Psoas muscle (tissue), 8 donors: ENCODE measurements around the gene GALNTL6. TPM values are rescaled to one million over a fixed set of nuclear protein-coding genes. Genes with fewer than 3 reads are reported as not detected.

Experiments used
- ATAC-seq, 4 donors: fragments of 200-7000 bp; cut with Tn5 transposase; one replicate each; pipeline ENCODE4 v1.9.1; 2020; ENCODE audit warnings: moderate library complexity in 3 of 4, mild to moderate bottlenecking in 2 of 4
- DNase-seq, 2 donors: peaks; one replicate each; pipeline ENCODE4 v3.0.0-alpha.2; 2020
- H3K27ac ChIP-seq: fragments of 200-600 bp; one replicate; pipeline ENCODE4 v1.8.0; 2022
- H3K27me3 ChIP-seq, 3 donors: fragments of 200-600 bp in 1 of 3; one replicate each; pipeline versions ENCODE4 v1.6.1 to v1.8.0; 2013 to 2022; ENCODE audit warnings: low read length in 2 of 3, mild to moderate bottlenecking in 2 of 3, moderate library complexity in 1 of 3; ENCODE audit not compliant: insufficient read depth in 3 of 3
- H3K36me3 ChIP-seq, 2 donors: fragments of 200-600 bp in 1 of 2; one replicate each; pipeline versions ENCODE4 v1.6.1 to v1.8.0; 2013 to 2022; ENCODE audit warnings: low read depth in 1 of 2, mild to moderate bottlenecking in 1 of 2, moderate library complexity in 1 of 2; ENCODE audit not compliant: insufficient read depth in 1 of 2
- H3K4me1 ChIP-seq: fragments of 200-600 bp; one replicate; pipeline ENCODE4 v1.8.0; 2022
- H3K4me3 ChIP-seq: fragments of 200-600 bp; one replicate; pipeline ENCODE4 v1.8.0; 2022; ENCODE audit warnings: mild to moderate bottlenecking
- H3K9me3 ChIP-seq: fragments of 200-600 bp; one replicate; pipeline ENCODE4 v1.8.0; 2022
- WGBS, 3 donors: extraction: QIAGEN DNeasy Blood & Tissue Kit; methylation state at CpG; one replicate each; pipeline versions ENCODE4 v1.1.6 to v1.1.7; 2013; 5-methylcytosine and 5-hydroxymethylcytosine counted together
- intact Hi-C, 2 donors: fragments of 100-400 bp; cut with DNase I; formaldehyde crosslinking; loops; one replicate each; pipeline versions ENCODE4 v1.11.0 to v1.14.2; 2022
- polyA plus RNA-seq, 3 donors: library from polyadenylated mRNA; stranded (reverse); fragments of 200-250 nt; gene quantifications; one replicate each; pipeline ENCODE4 v1.2.3, GENCODE V29; 2013
- total RNA-seq, 4 donors: library from RNA; stranded (reverse); fragmentation: NEBNext Ultra II Directional in 2 of 4; extraction: Animal tissue kit (Norgen Biotek cat#: 25700) in 2 of 4; gene quantifications; one replicate each; pipeline versions ENCODE4 v1.2.1 to v1.2.4, GENCODE V29; 2021 to 2023
- TF ChIP-seq, protein P1 (sequence below): fragments of 200-600 bp; IDR thresholded peaks from one replicate; pipeline ENCODE4 v1.8.0; 2022; ENCODE audit warnings: antibody characterized with exemption
- donor health status: healthy with polysubstance abuse.
- donor health status: DM: no; HTN: no; CAD: no; lungs with moderate emphysema.
- donor health status: Bipolar disorder and iron deficiency.
- donor health status: healthy.
- donor health status: DM: yes; HTN: yes; CAD: no.
- donor health status: DM: no; HTN: no; CAD: no.
- donor health status: DM: no; HTN: no; CAD: no.
- donor health status: DM: yes; HTN: yes; CAD: no.

The GALNTL6 gene
- total and polyA plus RNA-seq, 7 donors: 0.01 to 0.91 (median 0.21) TPM; not detected in 3

DNA sequence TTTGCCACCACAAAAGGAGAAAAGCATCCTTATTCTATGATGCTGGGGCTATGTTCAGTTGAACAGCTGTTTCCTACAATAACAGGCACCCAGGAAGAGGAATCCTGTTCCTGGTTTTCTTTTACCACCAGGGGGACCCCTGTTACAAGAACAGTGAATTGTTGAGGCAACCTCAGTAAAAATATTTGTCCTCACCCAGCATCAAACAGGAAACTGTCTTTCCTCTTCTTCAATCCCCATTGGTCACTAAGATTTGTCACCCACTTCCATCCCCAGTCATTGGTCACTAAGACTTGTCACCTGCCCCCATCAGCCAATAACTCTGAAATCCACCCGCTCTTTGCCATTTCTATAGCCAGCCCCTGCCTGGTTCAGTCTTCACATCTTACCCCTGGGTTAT lies 1211.9 kb downstream of the GALNTL6 start:
- DNase-seq: no peak
- Histone ChIP-seq H3K4me3 (no peak overlapping the region), H3K9me3 (no peaks in the 10 kb centered on the region), H3K27ac (no peak overlapping the region), H3K36me3 (no peaks in the 10 kb centered on the region), H3K4me1 (no peaks in the 10 kb centered on the region), H3K27me3 (no peaks in the 10 kb centered on the region)
- 98 to 100% (median 100%) methylated on average over 1 of the region's 1 CpG for WGBS, 3 donors
- TF ChIP-seq, protein P1, sequence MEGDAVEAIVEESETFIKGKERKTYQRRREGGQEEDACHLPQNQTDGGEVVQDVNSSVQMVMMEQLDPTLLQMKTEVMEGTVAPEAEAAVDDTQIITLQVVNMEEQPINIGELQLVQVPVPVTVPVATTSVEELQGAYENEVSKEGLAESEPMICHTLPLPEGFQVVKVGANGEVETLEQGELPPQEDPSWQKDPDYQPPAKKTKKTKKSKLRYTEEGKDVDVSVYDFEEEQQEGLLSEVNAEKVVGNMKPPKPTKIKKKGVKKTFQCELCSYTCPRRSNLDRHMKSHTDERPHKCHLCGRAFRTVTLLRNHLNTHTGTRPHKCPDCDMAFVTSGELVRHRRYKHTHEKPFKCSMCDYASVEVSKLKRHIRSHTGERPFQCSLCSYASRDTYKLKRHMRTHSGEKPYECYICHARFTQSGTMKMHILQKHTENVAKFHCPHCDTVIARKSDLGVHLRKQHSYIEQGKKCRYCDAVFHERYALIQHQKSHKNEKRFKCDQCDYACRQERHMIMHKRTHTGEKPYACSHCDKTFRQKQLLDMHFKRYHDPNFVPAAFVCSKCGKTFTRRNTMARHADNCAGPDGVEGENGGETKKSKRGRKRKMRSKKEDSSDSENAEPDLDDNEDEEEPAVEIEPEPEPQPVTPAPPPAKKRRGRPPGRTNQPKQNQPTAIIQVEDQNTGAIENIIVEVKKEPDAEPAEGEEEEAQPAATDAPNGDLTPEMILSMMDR: peak; percentile 55
- intact Hi-C loops: loop anchor here in 1 of 2 donors (10.0 kb wide), 1 partner anchor 150 kb away; no protein-coding TSS in a partner anchor
- peak in 3 of 4 donors; percentile 43 to 68 (median 53) for ATAC-seq

DNA sequence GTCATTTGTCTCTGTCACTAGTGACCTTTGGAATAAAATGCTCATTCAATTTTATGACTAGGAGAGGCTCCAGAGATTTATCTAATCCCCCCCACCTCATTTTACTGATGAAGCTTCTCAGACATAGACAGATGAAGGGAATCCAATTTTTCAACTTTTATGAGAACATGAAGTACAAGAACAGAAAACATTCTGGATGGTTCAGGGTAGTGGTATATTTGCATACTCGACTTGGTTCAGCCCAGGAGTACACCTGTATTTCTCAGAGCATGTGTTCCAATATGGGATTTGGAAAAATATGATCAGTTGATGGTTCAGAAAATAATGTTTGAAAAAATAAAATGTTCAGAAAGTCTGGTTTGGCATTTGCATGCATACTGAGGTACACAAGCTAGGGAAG lies 1224.0 kb downstream of the GALNTL6 start:
- ATAC-seq (no peak), DNase-seq (no peak)
- Histone ChIP-seq H3K36me3 (no peaks in the 10 kb centered on the region), H3K27me3 (no peaks in the 10 kb centered on the region), H3K27ac (no peak overlapping the region), H3K9me3 (no peaks in the 10 kb centered on the region), H3K4me3 (no peak overlapping the region), H3K4me1 (no peaks in the 10 kb centered on the region)
- TF ChIP-seq, protein P1: no peak
- 86 to 94% (median 91%) methylated on average over 1 of the region's 1 CpG for WGBS, 3 donors
- intact Hi-C loops: no loop called here

DNA sequence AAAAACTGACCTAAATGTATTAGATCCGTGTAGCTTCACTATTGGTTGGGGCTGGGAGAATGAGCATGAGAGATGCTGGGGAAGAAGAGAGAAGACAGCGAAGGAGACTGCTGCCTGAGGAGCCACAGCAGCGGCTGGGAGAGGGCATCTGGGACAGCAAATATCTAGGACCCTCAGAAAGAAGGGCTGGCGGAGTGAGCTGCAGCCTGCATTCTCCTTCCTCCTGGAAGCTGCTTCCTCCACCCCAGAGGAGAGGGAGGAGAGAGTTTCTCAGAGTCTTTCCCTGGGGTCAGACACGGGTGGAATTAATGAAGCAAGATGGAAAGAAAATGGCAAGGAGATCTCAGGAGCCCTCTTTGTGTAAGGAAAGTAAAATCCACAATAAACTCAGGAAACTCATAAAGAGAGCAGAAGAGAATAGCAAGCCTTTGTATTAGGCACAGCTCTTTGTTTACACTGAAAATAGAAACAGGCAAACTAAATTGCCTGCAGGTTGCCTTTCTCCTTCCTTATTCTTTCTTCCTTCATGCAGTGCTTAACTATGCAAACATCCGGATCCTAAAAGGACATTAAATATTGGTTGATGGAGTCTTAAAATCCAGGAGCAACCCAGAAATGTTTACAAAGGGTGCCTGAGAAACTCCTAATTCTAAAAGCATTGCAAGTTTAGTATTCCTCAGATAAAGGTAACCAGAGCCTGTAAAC lies 1225.1 kb downstream of the GALNTL6 start:
- no peak overlapping the region for H3K4me3 ChIP-seq
- TF ChIP-seq, protein P1: no peak
- DNase-seq: no peak
- WGBS, 3 donors: 55 to 61% (median 58%) methylated on average over 6 of the region's 6 CpGs
- no peak for ATAC-seq
- intact Hi-C loops: no loop called here
- H3K9me3 ChIP-seq: no peaks in the 10 kb centered on the region
- H3K4me1 ChIP-seq: no peaks in the 10 kb centered on the region
- no peaks in the 10 kb centered on the region for H3K27me3 ChIP-seq
- no peaks in the 10 kb centered on the region for H3K36me3 ChIP-seq
- no peak overlapping the region for H3K27ac ChIP-seq

DNA sequence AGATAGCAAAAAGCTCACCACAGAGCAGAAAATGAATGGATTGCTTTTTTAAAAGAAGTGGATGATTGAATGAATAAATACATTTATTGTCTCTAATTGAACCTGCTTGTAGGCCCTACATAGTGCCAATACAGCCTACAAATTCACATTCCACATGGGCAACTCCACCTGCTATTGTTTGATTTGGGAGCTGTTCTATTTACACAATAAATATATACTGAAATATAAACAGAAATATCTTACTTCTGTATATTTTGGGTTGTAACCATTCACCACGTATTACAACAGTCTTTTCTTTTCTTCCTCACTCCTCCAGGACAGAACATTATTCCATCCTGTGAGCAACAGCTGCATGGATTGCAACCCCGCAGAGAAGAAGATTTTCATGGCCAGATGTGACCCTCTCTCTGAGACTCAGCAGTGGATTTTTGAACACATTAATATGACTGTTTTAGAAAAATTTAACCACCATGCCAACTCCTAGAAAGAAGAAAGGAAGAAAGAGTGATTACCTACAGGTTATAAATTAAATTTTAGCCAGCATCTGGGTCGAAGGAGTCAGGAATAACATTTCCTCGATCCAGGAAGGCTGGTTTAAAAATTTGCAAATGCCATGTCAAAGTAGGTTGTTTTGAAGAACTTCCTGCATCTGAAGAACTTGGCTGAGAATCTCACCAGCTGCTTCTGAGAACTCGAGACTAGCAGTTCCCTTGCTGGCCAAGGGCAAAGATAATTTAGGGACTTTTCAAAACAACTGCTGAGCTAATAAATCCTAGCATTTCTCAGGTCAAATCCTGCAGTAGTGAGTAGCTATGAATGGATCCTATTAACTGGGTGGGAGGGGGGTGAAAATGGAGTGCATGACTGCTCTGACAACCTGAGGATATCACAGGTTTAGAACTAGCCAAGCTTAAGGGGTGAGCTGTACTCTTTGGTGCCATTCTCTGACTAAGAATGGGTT lies 1226.7 kb downstream of the GALNTL6 start:
- DNase-seq (no peak), ATAC-seq (peak in 2 of 4 donors; percentile 38 to 56)
- intact Hi-C loops: no loop called here
- Histone ChIP-seq H3K36me3 (no peaks in the 10 kb centered on the region), H3K4me3 (no peak overlapping the region), H3K9me3 (no peaks in the 10 kb centered on the region), H3K27ac (no peak overlapping the region), H3K27me3 (no peaks in the 10 kb centered on the region), H3K4me1 (no peaks in the 10 kb centered on the region)
- TF ChIP-seq, protein P1: no peak
- WGBS, 3 donors: 10 to 17% (median 11%) methylated on average over 5 of the region's 5 CpGs
